WTC11 (cell line): ENCODE measurements around the gene OSBPL6. TPM values are rescaled to one million over a fixed set of nuclear protein-coding genes. Genes with fewer than 3 reads are reported as not detected.

Source experiments
- ATAC-seq: fragments of 200-7000 bp; cut with Tn5 transposase; 2 replicates; pipeline ENCODE4 v1.10.0; 2021; ENCODE audit warnings: mild to moderate bottlenecking, moderate library complexity
- CTCF ChIA-PET: fragments of 300-600 bp; sonication (Branson Sonifier 250); formaldehyde crosslinking; loops from one replicate; lab custom pipeline; 2021; ENCODE audit warnings: antibody characterized with exemption; lab: Charles Lee
- POLR2A ChIA-PET: fragments of 350-600 bp; sonication (Branson Sonifier 250); formaldehyde crosslinking; loops from one replicate; lab custom pipeline; 2021; ENCODE audit warnings: antibody characterized with exemption; lab: Charles Lee
- DNase-seq: peaks from one replicate; pipeline ENCODE4 v3.0.0; 2021; ENCODE audit warnings: low spot score
- H3K27ac Mint-ChIP-seq: 2 replicates; pipeline ENCODE4 v1.8.0; 2021; ENCODE audit warnings: mixed read lengths
- H3K27me3 Mint-ChIP-seq: 2 replicates; pipeline ENCODE4 v1.8.0; 2021; ENCODE audit warnings: low read depth, mild to moderate bottlenecking, moderate library complexity, mixed read lengths
- H3K36me3 Mint-ChIP-seq: 2 replicates; pipeline ENCODE4 v1.8.0; 2021; ENCODE audit warnings: mixed read lengths
- H3K4me1 Mint-ChIP-seq: 2 replicates; pipeline ENCODE4 v1.8.0; 2022; ENCODE audit warnings: mixed read lengths
- H3K4me3 Mint-ChIP-seq: 2 replicates; pipeline ENCODE4 v1.8.0; 2021; ENCODE audit warnings: mild to moderate bottlenecking, moderate library complexity, mixed read lengths
- H3K9me3 Mint-ChIP-seq: 2 replicates; pipeline ENCODE4 v1.8.0; 2021; ENCODE audit warnings: mixed read lengths
- ATF1 ChIP-seq: sonication (generic); formaldehyde crosslinking; IDR thresholded peaks from 2 replicates; pipeline ENCODE4 v1.8.1; 2023; ENCODE audit warnings: mild to moderate bottlenecking, moderate library complexity, missing genetic modification reagents
- CREB1 ChIP-seq: sonication (generic); formaldehyde crosslinking; IDR thresholded peaks from 2 replicates; pipeline ENCODE4 v1.8.0; 2023; ENCODE audit warnings: mild to moderate bottlenecking, missing genetic modification reagents
- FOXJ3 ChIP-seq: sonication (generic); formaldehyde crosslinking; IDR thresholded peaks from 2 replicates; pipeline ENCODE4 v1.9.0; 2021; ENCODE audit warnings: missing genetic modification reagents, mild to moderate bottlenecking, borderline replicate concordance
- GTF2I ChIP-seq: fragments of 250-450 bp; sonication (Bioruptor Pico); conservative IDR thresholded peaks from 2 replicates; pipeline ENCODE4 v1.4.0; 2021; ENCODE audit warnings: mild to moderate bottlenecking
- JAZF1 ChIP-seq: fragments of 250-450 bp; sonication (Bioruptor Pico); IDR thresholded peaks from 2 replicates; pipeline ENCODE4 v1.9.0; 2021; ENCODE audit warnings: moderate library complexity, mild to moderate bottlenecking, inconsistent platforms
- JUN ChIP-seq: sonication (generic); formaldehyde crosslinking; IDR thresholded peaks from 2 replicates; pipeline ENCODE4 v1.8.0; 2023; ENCODE audit warnings: mild to moderate bottlenecking, missing genetic modification reagents
- MAX ChIP-seq: sonication (generic); formaldehyde crosslinking; IDR thresholded peaks from 2 replicates; pipeline ENCODE4 v1.8.0; 2022; ENCODE audit warnings: mild to moderate bottlenecking, missing genetic modification reagents
- NR2C2 ChIP-seq: sonication (generic); formaldehyde crosslinking; IDR thresholded peaks from 2 replicates; pipeline ENCODE4 v1.8.0; 2022; ENCODE audit warnings: mild to moderate bottlenecking, missing genetic modification reagents
- NR3C1 ChIP-seq: sonication (generic); formaldehyde crosslinking; conservative IDR thresholded peaks from 2 replicates; pipeline ENCODE4 v1.8.1; 2023; ENCODE audit warnings: low read depth, mild to moderate bottlenecking, missing genetic modification reagents
- RELA ChIP-seq: sonication (generic); formaldehyde crosslinking; IDR thresholded peaks from 2 replicates; pipeline ENCODE4 v1.8.1; 2022; ENCODE audit warnings: missing genetic modification reagents, mild to moderate bottlenecking, borderline replicate concordance
- TCF7 ChIP-seq: sonication (generic); formaldehyde crosslinking; IDR thresholded peaks from 2 replicates; pipeline ENCODE4 v1.8.0; 2022; ENCODE audit warnings: mild to moderate bottlenecking, low read depth, missing genetic modification reagents, moderate library complexity
- TEAD1 ChIP-seq: sonication (generic); formaldehyde crosslinking; IDR thresholded peaks from 2 replicates; pipeline ENCODE4 v1.8.0; 2022; ENCODE audit warnings: mild to moderate bottlenecking, missing genetic modification reagents
- ZNF232 ChIP-seq: sonication (generic); formaldehyde crosslinking; IDR thresholded peaks from 2 replicates; pipeline ENCODE4 v1.8.0; 2022; ENCODE audit warnings: mild to moderate bottlenecking, missing genetic modification reagents
- ZNF416 ChIP-seq: fragments of 250-450 bp; sonication (Bioruptor Pico); IDR thresholded peaks from 2 replicates; pipeline ENCODE4 v1.9.0; 2021; ENCODE audit warnings: mild to moderate bottlenecking, inconsistent platforms
- total RNA-seq: library from RNA; stranded (reverse); gene quantifications from 3 replicates; pipeline ENCODE4 v1.2.3, GENCODE V29; 2021
- TF ChIP-seq, protein P1 (sequence below): sonication (generic); formaldehyde crosslinking; IDR thresholded peaks from 2 replicates; pipeline ENCODE4 v1.8.0; 2023; ENCODE audit warnings: missing genetic modification reagents
- TF ChIP-seq, protein P2 (sequence below): sonication (generic); formaldehyde crosslinking; IDR thresholded peaks from 2 replicates; pipeline ENCODE4 v1.8.1; 2023; ENCODE audit warnings: mild to moderate bottlenecking, missing genetic modification reagents, borderline replicate concordance
- TF ChIP-seq, protein P3 (sequence below): fragments of 250-450 bp; sonication (Bioruptor Pico); IDR thresholded peaks from 2 replicates; pipeline ENCODE4 v1.9.0; 2021; ENCODE audit warnings: mild to moderate bottlenecking, borderline replicate concordance
- TF ChIP-seq, protein P4 (sequence below): sonication (generic); formaldehyde crosslinking; IDR thresholded peaks from 2 replicates; pipeline ENCODE4 v1.8.0; 2022; ENCODE audit warnings: mild to moderate bottlenecking, missing genetic modification reagents
- TF ChIP-seq, protein P5 (sequence below): sonication (generic); formaldehyde crosslinking; IDR thresholded peaks from 2 replicates; pipeline ENCODE4 v1.8.1; 2022; ENCODE audit warnings: missing genetic modification reagents, borderline replicate concordance

The OSBPL6 gene
- total RNA-seq, 1 experiment from 2014 or later = 9.2 TPM

DNA sequence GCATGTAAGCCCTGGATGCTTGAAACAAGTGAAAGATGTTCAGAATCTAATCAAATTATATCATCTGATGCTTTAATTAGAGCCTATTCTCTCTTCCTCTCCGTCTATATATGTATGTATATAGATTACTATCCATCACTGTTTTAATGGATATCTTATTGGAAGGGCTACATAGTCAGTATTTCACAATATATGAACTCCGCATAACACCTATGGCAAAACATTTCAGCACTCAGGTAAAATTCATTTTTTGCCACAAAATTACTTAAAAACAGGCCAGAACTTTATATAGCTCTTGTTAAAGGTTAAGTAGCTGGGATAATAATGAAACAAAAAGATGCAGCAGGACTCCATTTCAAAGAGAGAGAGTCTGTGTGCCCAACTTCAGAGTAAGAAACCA is 258.0 kb downstream of the OSBPL6 start:
- DNase-seq (no peak), ATAC-seq (no peak)
- H3K9me3 Mint-ChIP-seq = peaks cover 7% of the 10 kb centered on the region
- H3K27ac Mint-ChIP-seq = no peak overlapping the region; the same call in 1 of the 2 replicates
- CTCF ChIA-PET = no interaction called here
- TF ChIP-seq NR2C2 (CRISPR knock-in tag) (no peak), JUN (CRISPR knock-in tag) (no peak), NR3C1 (no peak), ZNF232 (CRISPR knock-in tag) (no peak), FOXJ3 (CRISPR knock-in tag) (no peak), TCF7 (CRISPR knock-in tag) (no peak), TEAD1 (CRISPR knock-in tag) (no peak), GTF2I (no peak), ATF1 (CRISPR knock-in tag) (no peak), CREB1 (CRISPR knock-in tag) (no peak), ZNF416 (no peak), MAX (no peak), RELA (CRISPR knock-in tag) (no peak), JAZF1 (no peak)
- TF ChIP-seq, protein P1, sequence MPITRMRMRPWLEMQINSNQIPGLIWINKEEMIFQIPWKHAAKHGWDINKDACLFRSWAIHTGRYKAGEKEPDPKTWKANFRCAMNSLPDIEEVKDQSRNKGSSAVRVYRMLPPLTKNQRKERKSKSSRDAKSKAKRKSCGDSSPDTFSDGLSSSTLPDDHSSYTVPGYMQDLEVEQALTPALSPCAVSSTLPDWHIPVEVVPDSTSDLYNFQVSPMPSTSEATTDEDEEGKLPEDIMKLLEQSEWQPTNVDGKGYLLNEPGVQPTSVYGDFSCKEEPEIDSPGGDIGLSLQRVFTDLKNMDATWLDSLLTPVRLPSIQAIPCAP (CRISPR knock-in tag) = no peak
- TF ChIP-seq, protein P2, sequence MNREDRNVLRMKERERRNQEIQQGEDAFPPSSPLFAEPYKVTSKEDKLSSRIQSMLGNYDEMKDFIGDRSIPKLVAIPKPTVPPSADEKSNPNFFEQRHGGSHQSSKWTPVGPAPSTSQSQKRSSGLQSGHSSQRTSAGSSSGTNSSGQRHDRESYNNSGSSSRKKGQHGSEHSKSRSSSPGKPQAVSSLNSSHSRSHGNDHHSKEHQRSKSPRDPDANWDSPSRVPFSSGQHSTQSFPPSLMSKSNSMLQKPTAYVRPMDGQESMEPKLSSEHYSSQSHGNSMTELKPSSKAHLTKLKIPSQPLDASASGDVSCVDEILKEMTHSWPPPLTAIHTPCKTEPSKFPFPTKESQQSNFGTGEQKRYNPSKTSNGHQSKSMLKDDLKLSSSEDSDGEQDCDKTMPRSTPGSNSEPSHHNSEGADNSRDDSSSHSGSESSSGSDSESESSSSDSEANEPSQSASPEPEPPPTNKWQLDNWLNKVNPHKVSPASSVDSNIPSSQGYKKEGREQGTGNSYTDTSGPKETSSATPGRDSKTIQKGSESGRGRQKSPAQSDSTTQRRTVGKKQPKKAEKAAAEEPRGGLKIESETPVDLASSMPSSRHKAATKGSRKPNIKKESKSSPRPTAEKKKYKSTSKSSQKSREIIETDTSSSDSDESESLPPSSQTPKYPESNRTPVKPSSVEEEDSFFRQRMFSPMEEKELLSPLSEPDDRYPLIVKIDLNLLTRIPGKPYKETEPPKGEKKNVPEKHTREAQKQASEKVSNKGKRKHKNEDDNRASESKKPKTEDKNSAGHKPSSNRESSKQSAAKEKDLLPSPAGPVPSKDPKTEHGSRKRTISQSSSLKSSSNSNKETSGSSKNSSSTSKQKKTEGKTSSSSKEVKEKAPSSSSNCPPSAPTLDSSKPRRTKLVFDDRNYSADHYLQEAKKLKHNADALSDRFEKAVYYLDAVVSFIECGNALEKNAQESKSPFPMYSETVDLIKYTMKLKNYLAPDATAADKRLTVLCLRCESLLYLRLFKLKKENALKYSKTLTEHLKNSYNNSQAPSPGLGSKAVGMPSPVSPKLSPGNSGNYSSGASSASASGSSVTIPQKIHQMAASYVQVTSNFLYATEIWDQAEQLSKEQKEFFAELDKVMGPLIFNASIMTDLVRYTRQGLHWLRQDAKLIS (CRISPR knock-in tag) = no peak
- TF ChIP-seq, protein P3, sequence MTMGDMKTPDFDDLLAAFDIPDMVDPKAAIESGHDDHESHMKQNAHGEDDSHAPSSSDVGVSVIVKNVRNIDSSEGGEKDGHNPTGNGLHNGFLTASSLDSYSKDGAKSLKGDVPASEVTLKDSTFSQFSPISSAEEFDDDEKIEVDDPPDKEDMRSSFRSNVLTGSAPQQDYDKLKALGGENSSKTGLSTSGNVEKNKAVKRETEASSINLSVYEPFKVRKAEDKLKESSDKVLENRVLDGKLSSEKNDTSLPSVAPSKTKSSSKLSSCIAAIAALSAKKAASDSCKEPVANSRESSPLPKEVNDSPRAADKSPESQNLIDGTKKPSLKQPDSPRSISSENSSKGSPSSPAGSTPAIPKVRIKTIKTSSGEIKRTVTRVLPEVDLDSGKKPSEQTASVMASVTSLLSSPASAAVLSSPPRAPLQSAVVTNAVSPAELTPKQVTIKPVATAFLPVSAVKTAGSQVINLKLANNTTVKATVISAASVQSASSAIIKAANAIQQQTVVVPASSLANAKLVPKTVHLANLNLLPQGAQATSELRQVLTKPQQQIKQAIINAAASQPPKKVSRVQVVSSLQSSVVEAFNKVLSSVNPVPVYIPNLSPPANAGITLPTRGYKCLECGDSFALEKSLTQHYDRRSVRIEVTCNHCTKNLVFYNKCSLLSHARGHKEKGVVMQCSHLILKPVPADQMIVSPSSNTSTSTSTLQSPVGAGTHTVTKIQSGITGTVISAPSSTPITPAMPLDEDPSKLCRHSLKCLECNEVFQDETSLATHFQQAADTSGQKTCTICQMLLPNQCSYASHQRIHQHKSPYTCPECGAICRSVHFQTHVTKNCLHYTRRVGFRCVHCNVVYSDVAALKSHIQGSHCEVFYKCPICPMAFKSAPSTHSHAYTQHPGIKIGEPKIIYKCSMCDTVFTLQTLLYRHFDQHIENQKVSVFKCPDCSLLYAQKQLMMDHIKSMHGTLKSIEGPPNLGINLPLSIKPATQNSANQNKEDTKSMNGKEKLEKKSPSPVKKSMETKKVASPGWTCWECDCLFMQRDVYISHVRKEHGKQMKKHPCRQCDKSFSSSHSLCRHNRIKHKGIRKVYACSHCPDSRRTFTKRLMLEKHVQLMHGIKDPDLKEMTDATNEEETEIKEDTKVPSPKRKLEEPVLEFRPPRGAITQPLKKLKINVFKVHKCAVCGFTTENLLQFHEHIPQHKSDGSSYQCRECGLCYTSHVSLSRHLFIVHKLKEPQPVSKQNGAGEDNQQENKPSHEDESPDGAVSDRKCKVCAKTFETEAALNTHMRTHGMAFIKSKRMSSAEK (CRISPR knock-in tag) = no peak
- TF ChIP-seq, protein P4, sequence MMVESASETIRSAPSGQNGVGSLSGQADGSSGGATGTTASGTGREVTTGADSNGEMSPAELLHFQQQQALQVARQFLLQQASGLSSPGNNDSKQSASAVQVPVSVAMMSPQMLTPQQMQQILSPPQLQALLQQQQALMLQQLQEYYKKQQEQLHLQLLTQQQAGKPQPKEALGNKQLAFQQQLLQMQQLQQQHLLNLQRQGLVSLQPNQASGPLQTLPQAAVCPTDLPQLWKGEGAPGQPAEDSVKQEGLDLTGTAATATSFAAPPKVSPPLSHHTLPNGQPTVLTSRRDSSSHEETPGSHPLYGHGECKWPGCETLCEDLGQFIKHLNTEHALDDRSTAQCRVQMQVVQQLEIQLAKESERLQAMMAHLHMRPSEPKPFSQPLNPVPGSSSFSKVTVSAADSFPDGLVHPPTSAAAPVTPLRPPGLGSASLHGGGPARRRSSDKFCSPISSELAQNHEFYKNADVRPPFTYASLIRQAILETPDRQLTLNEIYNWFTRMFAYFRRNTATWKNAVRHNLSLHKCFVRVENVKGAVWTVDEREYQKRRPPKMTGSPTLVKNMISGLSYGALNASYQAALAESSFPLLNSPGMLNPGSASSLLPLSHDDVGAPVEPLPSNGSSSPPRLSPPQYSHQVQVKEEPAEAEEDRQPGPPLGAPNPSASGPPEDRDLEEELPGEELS (CRISPR knock-in tag) = no peak
- TF ChIP-seq, protein P5, sequence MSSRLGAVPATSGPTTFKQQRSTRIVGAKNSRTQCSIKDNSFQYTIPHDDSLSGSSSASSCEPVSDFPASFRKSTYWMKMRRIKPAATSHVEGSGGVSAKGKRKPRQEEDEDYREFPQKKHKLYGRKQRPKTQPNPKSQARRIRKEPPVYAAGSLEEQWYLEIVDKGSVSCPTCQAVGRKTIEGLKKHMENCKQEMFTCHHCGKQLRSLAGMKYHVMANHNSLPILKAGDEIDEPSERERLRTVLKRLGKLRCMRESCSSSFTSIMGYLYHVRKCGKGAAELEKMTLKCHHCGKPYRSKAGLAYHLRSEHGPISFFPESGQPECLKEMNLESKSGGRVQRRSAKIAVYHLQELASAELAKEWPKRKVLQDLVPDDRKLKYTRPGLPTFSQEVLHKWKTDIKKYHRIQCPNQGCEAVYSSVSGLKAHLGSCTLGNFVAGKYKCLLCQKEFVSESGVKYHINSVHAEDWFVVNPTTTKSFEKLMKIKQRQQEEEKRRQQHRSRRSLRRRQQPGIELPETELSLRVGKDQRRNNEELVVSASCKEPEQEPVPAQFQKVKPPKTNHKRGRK (CRISPR knock-in tag) = no peak
- H3K4me3 Mint-ChIP-seq = no peak overlapping the region; the same call in 1 of the 2 replicates
- no peaks in the 10 kb centered on the region for H3K27me3 Mint-ChIP-seq
- peaks cover 20% of the 10 kb centered on the region for H3K4me1 Mint-ChIP-seq
- POLR2A ChIA-PET = no interaction called here
- H3K36me3 Mint-ChIP-seq = peaks cover 17% of the 10 kb centered on the region
